MM.1S (cell line): Measurements from ENCODE around the gene AMPH.

Source experiments
- CTCF ChIP-seq: fragments of 300-600 bp; sonication (generic); IDR thresholded peaks from 2 replicates; pipeline ENCODE4 v1.5.1; 2016; ENCODE audit warnings: antibody characterized with exemption, low read length, mixed read lengths
- EZH2 ChIP-seq: fragments of 300-600 bp; sonication (generic); optimal IDR thresholded peaks from 2 replicates; pipeline ENCODE3; 2017; ENCODE audit warnings: low read depth, mild to moderate bottlenecking, antibody characterized with exemption, low read length, mixed read lengths
- EZH2phosphoT487 ChIP-seq: fragments of 300-600 bp; sonication (generic); IDR thresholded peaks from 2 replicates; pipeline ENCODE4 v1.6.1; 2018; ENCODE audit warnings: antibody characterized with exemption, low read length

GRCh38 chr7:38561166-38561565, 70.0 kb downstream of the AMPH start:
- TF ChIP-seq CTCF (no peak), EZH2 (no peak), EZH2phosphoT487 (no peak)
